ENCODE data around the gene GABARAPL1. TPM values are rescaled to one million over a fixed set of nuclear protein-coding genes. Genes with fewer than 3 reads are reported as not detected.

The GABARAPL1 gene
- polyA plus RNA-seq, 1 donor from 2014 or later = 213 TPM

DNA sequence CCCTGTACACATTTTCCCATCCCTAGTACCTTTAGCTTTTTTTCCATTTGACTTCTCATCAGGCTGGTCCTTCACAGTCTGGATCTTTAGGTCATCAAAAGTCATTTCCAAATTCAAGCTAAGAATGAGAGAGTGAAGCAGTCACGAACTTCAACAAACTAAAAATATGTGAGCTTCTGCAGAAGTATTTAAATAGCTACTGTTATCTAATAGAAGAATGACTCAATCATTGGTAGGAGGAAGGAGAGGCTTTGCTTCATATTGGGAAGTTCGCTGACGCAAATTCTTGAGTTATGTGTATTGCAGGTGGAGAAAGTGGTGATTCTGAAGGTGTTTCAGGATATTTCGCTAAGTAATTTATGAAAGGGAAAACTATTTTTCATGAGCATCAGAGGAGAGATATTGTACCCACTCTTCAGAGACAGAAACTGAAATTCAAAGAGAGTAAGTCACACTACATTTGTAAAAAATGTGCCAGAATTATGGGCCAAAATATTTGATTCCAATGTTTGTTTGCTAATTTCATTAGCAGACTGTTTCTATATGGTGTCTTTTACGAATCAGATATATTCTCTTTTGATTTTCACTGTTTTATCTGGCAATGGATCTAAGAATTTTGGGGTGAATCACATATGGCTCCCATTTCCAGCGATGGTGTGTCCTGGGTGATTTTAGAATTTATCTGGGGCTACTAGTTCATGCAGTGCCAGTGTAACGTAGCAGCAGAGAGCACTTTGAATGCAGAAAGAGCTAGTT is 40.5 kb upstream of the GABARAPL1 start, which contains the start of gene OLR1:
OLR1 (minus strand) TSS at position 160 of the 756 bp plus-strand sequence; CDS start at position 105, 55 bp downstream.
- Histone ChIP-seq H3K79me2 (replicated peaks; ENCODE audit: insufficient read depth, low read length) (no peaks in the 10 kb centered on the region), H3K36me3 (ENCODE audit: insufficient read depth, low read length) (no peaks in the 10 kb centered on the region), H3K4me3 (ENCODE audit: low read length) (no peak within 1 kb of the TSS), H3K9me3 (ENCODE audit: low read length) (no peaks in the 10 kb centered on the region), H3K4me2 (ENCODE audit: low read length) (no peak within 1 kb of the TSS), H4K20me1 (ENCODE audit: insufficient read depth) (no peaks in the 10 kb centered on the region), H3K27ac (ENCODE audit: low read length) (no peak within 1 kb of the TSS), H3F3A (ENCODE audit: insufficient read depth, low read length, poor library complexity, severe bottlenecking) (no peaks in the 10 kb centered on the region), H2AFZ (ENCODE audit: low read depth, low read length) (no peak within 1 kb of the TSS), H3K27me3 (ENCODE audit: insufficient read depth, low read depth, low read length) (no peaks in the 10 kb centered on the region), H3K9ac (ENCODE audit: low read length) (no peak within 1 kb of the TSS), H3K9me2 (ENCODE audit: insufficient read depth, low read length) (no peaks in the 10 kb centered on the region)
- TF ChIP-seq, protein P1, sequence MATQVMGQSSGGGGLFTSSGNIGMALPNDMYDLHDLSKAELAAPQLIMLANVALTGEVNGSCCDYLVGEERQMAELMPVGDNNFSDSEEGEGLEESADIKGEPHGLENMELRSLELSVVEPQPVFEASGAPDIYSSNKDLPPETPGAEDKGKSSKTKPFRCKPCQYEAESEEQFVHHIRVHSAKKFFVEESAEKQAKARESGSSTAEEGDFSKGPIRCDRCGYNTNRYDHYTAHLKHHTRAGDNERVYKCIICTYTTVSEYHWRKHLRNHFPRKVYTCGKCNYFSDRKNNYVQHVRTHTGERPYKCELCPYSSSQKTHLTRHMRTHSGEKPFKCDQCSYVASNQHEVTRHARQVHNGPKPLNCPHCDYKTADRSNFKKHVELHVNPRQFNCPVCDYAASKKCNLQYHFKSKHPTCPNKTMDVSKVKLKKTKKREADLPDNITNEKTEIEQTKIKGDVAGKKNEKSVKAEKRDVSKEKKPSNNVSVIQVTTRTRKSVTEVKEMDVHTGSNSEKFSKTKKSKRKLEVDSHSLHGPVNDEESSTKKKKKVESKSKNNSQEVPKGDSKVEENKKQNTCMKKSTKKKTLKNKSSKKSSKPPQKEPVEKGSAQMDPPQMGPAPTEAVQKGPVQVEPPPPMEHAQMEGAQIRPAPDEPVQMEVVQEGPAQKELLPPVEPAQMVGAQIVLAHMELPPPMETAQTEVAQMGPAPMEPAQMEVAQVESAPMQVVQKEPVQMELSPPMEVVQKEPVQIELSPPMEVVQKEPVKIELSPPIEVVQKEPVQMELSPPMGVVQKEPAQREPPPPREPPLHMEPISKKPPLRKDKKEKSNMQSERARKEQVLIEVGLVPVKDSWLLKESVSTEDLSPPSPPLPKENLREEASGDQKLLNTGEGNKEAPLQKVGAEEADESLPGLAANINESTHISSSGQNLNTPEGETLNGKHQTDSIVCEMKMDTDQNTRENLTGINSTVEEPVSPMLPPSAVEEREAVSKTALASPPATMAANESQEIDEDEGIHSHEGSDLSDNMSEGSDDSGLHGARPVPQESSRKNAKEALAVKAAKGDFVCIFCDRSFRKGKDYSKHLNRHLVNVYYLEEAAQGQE (IDR thresholded peaks at IDR 0.05; ENCODE audit: borderline replicate concordance) = no peak
- TF ChIP-seq POLR2AphosphoS5 (IDR thresholded peaks at IDR 0.05) = no peak
- TF ChIP-seq SMC3 (conservative IDR thresholded peaks at IDR 0.05; ENCODE audit: poor library complexity) = no peak
- no peak for TF ChIP-seq TAF1 (IDR thresholded peaks at IDR 0.05; ENCODE audit: low read depth)
- no peak for TF ChIP-seq MXI1 (conservative IDR thresholded peaks at IDR 0.05; ENCODE audit: poor library complexity, severe bottlenecking)
- TF ChIP-seq EZH2 (IDR thresholded peaks at IDR 0.05; ENCODE audit: borderline replicate concordance, insufficient read depth, low read length, poor library complexity, severe bottlenecking) = no peak
- no peak for TF ChIP-seq RAD21 (conservative IDR thresholded peaks at IDR 0.05)

DNA sequence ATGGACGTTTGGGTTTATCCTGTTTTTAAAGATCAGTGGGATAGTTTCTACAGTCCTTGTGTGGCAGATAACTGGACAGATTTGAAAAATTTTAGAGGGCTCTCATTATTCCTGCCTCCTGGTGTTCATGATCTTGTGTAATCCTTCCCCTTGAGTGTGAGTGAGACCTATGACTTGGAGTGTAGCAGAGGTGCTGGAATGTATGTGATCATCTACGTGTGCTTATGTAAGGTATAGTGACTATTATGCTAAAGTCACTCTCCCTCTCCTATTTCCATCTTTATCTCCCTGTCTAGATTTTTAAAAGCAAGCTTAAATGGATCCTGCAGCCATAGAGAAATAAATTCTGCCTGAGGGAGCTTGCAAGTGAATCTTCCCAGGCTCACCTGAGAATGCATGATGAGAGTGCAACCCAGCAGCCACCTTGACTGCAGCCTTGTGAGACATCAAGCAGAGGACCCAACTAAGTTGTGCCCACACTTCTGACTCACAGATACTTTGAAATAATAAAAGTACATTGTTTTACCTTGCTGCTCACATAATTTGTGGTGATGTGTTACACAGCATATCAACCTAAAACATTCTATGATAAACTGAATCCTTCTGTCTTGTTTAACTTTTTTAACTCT is 37.6 kb upstream of the GABARAPL1 start:
- TF ChIP-seq MXI1 (conservative IDR thresholded peaks at IDR 0.05; ENCODE audit: poor library complexity, severe bottlenecking) (no peak), RAD21 (conservative IDR thresholded peaks at IDR 0.05) (no peak), EZH2 (IDR thresholded peaks at IDR 0.05; ENCODE audit: borderline replicate concordance, insufficient read depth, low read length, poor library complexity, severe bottlenecking) (no peak), EP300 (conservative IDR thresholded peaks at IDR 0.05; ENCODE audit: poor library complexity, severe bottlenecking) (no peak), POLR2AphosphoS5 (IDR thresholded peaks at IDR 0.05) (no peak), SMC3 (conservative IDR thresholded peaks at IDR 0.05; ENCODE audit: poor library complexity) (no peak), TAF1 (IDR thresholded peaks at IDR 0.05; ENCODE audit: low read depth) (no peak)
- TF ChIP-seq, protein P1 (IDR thresholded peaks at IDR 0.05; ENCODE audit: borderline replicate concordance) = no peak
- TF ChIP-seq, protein P2, sequence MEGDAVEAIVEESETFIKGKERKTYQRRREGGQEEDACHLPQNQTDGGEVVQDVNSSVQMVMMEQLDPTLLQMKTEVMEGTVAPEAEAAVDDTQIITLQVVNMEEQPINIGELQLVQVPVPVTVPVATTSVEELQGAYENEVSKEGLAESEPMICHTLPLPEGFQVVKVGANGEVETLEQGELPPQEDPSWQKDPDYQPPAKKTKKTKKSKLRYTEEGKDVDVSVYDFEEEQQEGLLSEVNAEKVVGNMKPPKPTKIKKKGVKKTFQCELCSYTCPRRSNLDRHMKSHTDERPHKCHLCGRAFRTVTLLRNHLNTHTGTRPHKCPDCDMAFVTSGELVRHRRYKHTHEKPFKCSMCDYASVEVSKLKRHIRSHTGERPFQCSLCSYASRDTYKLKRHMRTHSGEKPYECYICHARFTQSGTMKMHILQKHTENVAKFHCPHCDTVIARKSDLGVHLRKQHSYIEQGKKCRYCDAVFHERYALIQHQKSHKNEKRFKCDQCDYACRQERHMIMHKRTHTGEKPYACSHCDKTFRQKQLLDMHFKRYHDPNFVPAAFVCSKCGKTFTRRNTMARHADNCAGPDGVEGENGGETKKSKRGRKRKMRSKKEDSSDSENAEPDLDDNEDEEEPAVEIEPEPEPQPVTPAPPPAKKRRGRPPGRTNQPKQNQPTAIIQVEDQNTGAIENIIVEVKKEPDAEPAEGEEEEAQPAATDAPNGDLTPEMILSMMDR (IDR thresholded peaks at IDR 0.05; ENCODE audit: poor library complexity, severe bottlenecking) = no peak

More for the DNA sequence above, 37.6 kb upstream of the GABARAPL1 start:
- Histone ChIP-seq H3K36me3 (ENCODE audit: insufficient read depth, low read length) (no peaks in the 10 kb centered on the region), H3K4me3 (ENCODE audit: low read length) (no peak overlapping the region), H3K4me2 (ENCODE audit: low read length) (no peak overlapping the region), H3K79me2 (replicated peaks; ENCODE audit: insufficient read depth, low read length) (no peaks in the 10 kb centered on the region), H3K9ac (ENCODE audit: low read length) (no peak overlapping the region), H3F3A (ENCODE audit: insufficient read depth, low read length, poor library complexity, severe bottlenecking) (no peaks in the 10 kb centered on the region), H4K20me1 (ENCODE audit: insufficient read depth) (no peaks in the 10 kb centered on the region), H2AFZ (ENCODE audit: low read depth, low read length) (no peak overlapping the region), H3K9me2 (ENCODE audit: insufficient read depth, low read length) (no peaks in the 10 kb centered on the region), H3K9me3 (ENCODE audit: low read length) (no peaks in the 10 kb centered on the region), H3K27me3 (ENCODE audit: insufficient read depth, low read depth, low read length) (no peaks in the 10 kb centered on the region), H3K27ac (ENCODE audit: low read length) (no peak overlapping the region)

Data from neural cell (in vitro differentiated cells).